Esophagus squamous epithelium (tissue), 4 donors: ENCODE measurements around the gene PLD5.

ENCODE experiments used
- CTCF ChIP-seq, 6 experiments: fragments of 450-650 bp in 4 of 6; fragments of 200-600 bp in 2 of 6; sonication (generic) in 2 of 6; IDR thresholded peaks; one replicate each; pipeline ENCODE4 v1.5.1; 2016 to 2019; ENCODE audit warnings: antibody characterized with exemption in 6 of 6, mild to moderate bottlenecking in 4 of 6, moderate library complexity in 4 of 6
- POLR2A ChIP-seq, 4 donors: fragments of 450-650 bp; IDR thresholded peaks; one replicate each; pipeline ENCODE4 v1.6.1; 2017; ENCODE audit warnings: antibody characterized with exemption in 4 of 4, mild to moderate bottlenecking in 4 of 4, moderate library complexity in 3 of 4

DNA sequence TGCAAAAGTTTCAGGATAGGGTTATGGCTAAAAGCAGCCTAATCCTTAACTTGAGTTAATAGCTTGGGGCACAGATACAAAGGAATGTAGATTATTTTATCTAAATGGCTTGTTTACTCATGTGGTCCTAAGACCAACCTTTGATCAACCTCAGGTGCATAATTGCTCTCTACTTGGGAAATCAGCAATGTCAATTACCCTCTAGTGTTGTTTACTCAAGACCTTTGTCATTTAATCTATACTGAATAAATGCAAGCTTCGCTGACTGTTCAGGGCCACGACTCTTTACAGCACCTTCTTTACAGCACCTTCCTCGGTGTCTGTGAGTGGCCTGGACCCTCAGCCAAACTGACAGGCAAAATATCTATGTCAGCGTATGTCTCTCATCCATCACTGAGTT lies 308.1 kb downstream of the PLD5 start:
- TF ChIP-seq POLR2A (IDR thresholded peaks at IDR 0.05): no peak
- no peak for TF ChIP-seq CTCF (IDR thresholded peaks at IDR 0.05)
